DOHH2 (cell line): ENCODE measurements around the gene IGF1R.

Source experiments
- H3F3A ChIP-seq: fragments of 200-600 bp; sonication (generic), shearing (Covaris generic); 2 replicates; pipeline ENCODE4 v1.6.0; 2016; ENCODE audit warnings: antibody characterized with exemption, mild to moderate bottlenecking; ENCODE audit not compliant: control insufficient read depth, insufficient read depth
- H3K27ac ChIP-seq: fragments of 200-600 bp; sonication (generic); 2 replicates; pipeline ENCODE4 v1.5.1; 2014; ENCODE audit warnings: low read depth, mild to moderate bottlenecking, low read length, moderate library complexity
- H3K27me3 ChIP-seq: fragments of 200-600 bp; sonication (generic); 2 replicates; pipeline ENCODE4 v1.6.1; 2014; ENCODE audit warnings: mild to moderate bottlenecking, low read length, mixed read lengths; ENCODE audit not compliant: control insufficient read depth
- H3K36me3 ChIP-seq: fragments of 200-600 bp; sonication (generic); 2 replicates; pipeline ENCODE4 v1.6.1; 2014; ENCODE audit warnings: mild to moderate bottlenecking, low read length, moderate library complexity, mixed read lengths; ENCODE audit not compliant: control insufficient read depth
- H3K4me1 ChIP-seq: fragments of 200-600 bp; sonication (generic); 2 replicates; pipeline ENCODE4 v1.6.1; 2014; ENCODE audit warnings: mild to moderate bottlenecking, low read length, mixed read lengths; ENCODE audit not compliant: control insufficient read depth
- H3K4me2 ChIP-seq: fragments of 200-600 bp; sonication (generic); 2 replicates; pipeline ENCODE4 v1.6.0; 2014; ENCODE audit warnings: mild to moderate bottlenecking, low read length, moderate library complexity
- H3K4me3 ChIP-seq: fragments of 200-600 bp; sonication (generic); 2 replicates; pipeline ENCODE4 v1.5.1; 2014; ENCODE audit warnings: mild to moderate bottlenecking, low read length, mixed read lengths
- H3K79me2 ChIP-seq: fragments of 200-600 bp; sonication (generic); 2 replicates; pipeline ENCODE4 v1.6.1; 2014; ENCODE audit warnings: mild to moderate bottlenecking, low read length, mixed read lengths; ENCODE audit not compliant: control insufficient read depth
- H3K9me2 ChIP-seq: fragments of 200-600 bp; sonication (generic); replicated peaks from 2 replicates; pipeline ENCODE4 v1.6.1; 2014; ENCODE audit warnings: mild to moderate bottlenecking, low read length, mixed read lengths; ENCODE audit not compliant: control insufficient read depth
- H3K9me3 ChIP-seq: fragments of 200-600 bp; sonication (generic); 2 replicates; pipeline ENCODE4 v1.6.1; 2014; ENCODE audit warnings: antibody characterized with exemption, low read length, mixed read lengths; ENCODE audit not compliant: control insufficient read depth, insufficient read depth
- H4K20me1 ChIP-seq: fragments of 200-600 bp; sonication (generic); 2 replicates; pipeline ENCODE4 v1.6.0; 2014; ENCODE audit warnings: low read depth, mild to moderate bottlenecking, antibody characterized with exemption, low read length, moderate library complexity; ENCODE audit not compliant: control insufficient read depth, insufficient read depth
- EZH2phosphoT487 ChIP-seq: fragments of 200-600 bp; sonication (generic); IDR thresholded peaks from 2 replicates; pipeline ENCODE4 v1.6.1; 2017; ENCODE audit warnings: borderline replicate concordance, mild to moderate bottlenecking, antibody characterized with exemption, low read length, moderate library complexity, mixed read lengths
- TF ChIP-seq, protein P1 (sequence below): fragments of 200-600 bp; sonication (generic); IDR thresholded peaks from one replicate; pipeline ENCODE4 v1.5.1; 2014; ENCODE audit warnings: antibody characterized with exemption, mild to moderate bottlenecking, low read depth, low read length; ENCODE audit not compliant: poor library complexity, severe bottlenecking

IGF1R gene

DNA sequence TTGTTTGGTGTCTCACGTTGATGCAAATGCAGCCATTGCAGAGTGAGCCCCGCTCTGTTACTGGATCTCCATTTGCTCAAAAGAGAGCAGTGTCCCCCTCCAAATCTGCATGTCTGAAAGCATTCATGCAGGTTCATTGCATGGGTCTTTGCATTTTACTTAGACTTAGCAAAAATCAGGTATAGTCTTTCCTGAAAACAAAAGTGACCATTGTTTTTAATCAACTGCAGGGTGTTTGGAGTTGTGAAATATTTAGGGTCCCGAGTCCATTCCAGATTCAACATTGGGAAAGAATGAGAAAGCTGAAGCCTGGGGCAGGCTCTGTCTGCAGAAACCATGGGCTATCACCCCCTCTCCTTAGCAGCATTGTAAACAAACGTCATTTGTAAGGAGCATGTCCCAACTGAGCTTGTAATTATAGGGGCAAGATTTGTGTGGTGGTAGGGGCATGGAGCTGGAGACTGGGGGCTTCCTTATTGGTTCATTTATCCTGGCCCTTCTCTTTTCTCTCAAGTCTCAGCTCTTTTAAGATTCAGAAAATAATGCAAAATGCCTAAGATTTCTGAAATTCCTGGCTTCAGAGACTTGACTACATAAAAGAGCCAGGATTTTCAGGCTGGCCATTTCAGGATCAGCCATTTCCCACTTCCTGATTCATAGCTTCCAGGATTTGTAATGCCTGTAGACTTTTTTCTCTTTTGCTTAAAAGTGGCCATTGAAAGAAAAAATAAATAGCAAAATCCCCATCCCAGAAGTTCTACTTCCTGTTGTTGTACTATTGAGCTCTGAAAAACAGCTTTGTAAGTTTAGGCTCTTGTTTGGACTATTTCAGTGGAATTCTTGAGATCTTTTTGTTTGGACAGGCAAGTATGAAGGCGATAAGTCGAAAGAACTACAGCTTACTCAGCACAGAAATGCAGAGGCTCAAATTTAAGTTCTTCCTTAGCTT lies 23.0 kb downstream of the IGF1R start:
- Histone ChIP-seq H3K79me2 (no peaks in the 10 kb centered on the region), H3K27me3 (no peaks in the 10 kb centered on the region), H3F3A (no peaks in the 10 kb centered on the region), H4K20me1 (no peaks in the 10 kb centered on the region), H3K4me3 (no peak overlapping the region), H3K9me2 (no peaks in the 10 kb centered on the region), H3K9me3 (no peaks in the 10 kb centered on the region), H3K4me2 (no peak overlapping the region), H3K27ac (no peak overlapping the region), H3K36me3 (no peaks in the 10 kb centered on the region), H3K4me1 (0 out of 2 replicates have a peak, but pooled peaks cover 5% of the 10 kb centered on the region)
- TF ChIP-seq, protein P1, sequence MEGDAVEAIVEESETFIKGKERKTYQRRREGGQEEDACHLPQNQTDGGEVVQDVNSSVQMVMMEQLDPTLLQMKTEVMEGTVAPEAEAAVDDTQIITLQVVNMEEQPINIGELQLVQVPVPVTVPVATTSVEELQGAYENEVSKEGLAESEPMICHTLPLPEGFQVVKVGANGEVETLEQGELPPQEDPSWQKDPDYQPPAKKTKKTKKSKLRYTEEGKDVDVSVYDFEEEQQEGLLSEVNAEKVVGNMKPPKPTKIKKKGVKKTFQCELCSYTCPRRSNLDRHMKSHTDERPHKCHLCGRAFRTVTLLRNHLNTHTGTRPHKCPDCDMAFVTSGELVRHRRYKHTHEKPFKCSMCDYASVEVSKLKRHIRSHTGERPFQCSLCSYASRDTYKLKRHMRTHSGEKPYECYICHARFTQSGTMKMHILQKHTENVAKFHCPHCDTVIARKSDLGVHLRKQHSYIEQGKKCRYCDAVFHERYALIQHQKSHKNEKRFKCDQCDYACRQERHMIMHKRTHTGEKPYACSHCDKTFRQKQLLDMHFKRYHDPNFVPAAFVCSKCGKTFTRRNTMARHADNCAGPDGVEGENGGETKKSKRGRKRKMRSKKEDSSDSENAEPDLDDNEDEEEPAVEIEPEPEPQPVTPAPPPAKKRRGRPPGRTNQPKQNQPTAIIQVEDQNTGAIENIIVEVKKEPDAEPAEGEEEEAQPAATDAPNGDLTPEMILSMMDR = no peak
- TF ChIP-seq EZH2phosphoT487 = no peak

DNA sequence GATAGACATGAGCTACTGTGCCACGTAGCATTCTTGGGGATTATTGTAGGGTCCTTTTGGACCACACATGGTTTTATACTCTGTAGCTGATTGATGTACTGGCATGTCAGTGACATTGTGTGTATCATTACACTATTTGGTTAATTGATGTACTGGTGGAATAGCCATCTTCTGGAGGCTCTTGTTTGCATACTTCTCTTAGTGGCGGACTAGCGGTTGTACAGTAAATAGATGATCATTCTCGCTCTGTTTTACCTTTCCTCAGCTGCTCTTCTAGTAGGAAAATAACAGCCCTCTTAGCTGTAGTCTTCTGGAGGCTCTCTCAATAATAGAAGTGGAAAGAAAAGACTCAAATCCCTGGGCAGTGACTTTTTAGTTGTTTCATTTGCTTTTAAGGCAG lies 24.8 kb downstream of the IGF1R start:
- no peaks in the 10 kb centered on the region for H3K9me3 ChIP-seq
- no peaks in the 10 kb centered on the region for H3K27me3 ChIP-seq
- no peak overlapping the region for H3K27ac ChIP-seq
- H3K4me3 ChIP-seq = no peak overlapping the region
- no peak overlapping the region for H3K4me2 ChIP-seq
- H3K4me1 ChIP-seq = 0 out of 2 replicates have a peak, but pooled peaks cover 5% of the 10 kb centered on the region
- H3F3A ChIP-seq = no peaks in the 10 kb centered on the region
- H3K36me3 ChIP-seq = no peaks in the 10 kb centered on the region
- 0 out of 2 replicates have a peak, but pooled peaks cover 3% of the 10 kb centered on the region for H3K79me2 ChIP-seq
- H4K20me1 ChIP-seq = no peaks in the 10 kb centered on the region
- H3K9me2 ChIP-seq = no peaks in the 10 kb centered on the region
- TF ChIP-seq, protein P1 = no peak
- no peak for TF ChIP-seq EZH2phosphoT487

DNA sequence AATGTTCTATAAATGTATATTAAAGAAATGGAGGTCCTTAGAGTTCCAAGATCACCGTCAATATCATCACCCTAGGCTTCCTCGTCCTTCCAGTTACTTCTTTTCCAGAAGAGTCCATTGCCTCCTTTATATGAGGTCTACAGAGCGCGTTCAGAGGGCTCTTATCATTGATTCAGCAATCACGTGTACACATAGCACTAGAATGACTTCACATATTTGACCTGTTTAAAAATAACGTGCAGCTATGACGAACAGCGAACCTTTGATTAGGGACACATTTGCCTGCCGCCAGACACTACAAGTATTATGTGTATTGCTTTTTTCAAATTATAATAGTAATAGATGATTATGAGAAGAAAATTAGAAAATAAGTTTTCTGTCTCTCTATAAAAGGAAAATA lies 26.0 kb downstream of the IGF1R start:
- TF ChIP-seq EZH2phosphoT487 = no peak
- TF ChIP-seq, protein P1 = no peak
- no peak overlapping the region for H3K4me2 ChIP-seq
- no peaks in the 10 kb centered on the region for H3K9me2 ChIP-seq
- H3K36me3 ChIP-seq = no peaks in the 10 kb centered on the region
- 0 out of 2 replicates have a peak, but pooled peaks cover 5% of the 10 kb centered on the region for H3K4me1 ChIP-seq
- no peak overlapping the region for H3K27ac ChIP-seq
- H3K4me3 ChIP-seq = no peak overlapping the region
- H3K79me2 ChIP-seq = 0 out of 2 replicates have a peak, but pooled peaks cover 3% of the 10 kb centered on the region
- H3K27me3 ChIP-seq = no peaks in the 10 kb centered on the region
- no peaks in the 10 kb centered on the region for H3F3A ChIP-seq
- no peaks in the 10 kb centered on the region for H3K9me3 ChIP-seq
- no peaks in the 10 kb centered on the region for H4K20me1 ChIP-seq
